ENCODE results near the gene RBFOX2. TPM values are rescaled to one million over a fixed set of nuclear protein-coding genes. Genes with fewer than 3 reads are reported as not detected.
A peak's percentile ranks its signal among the peaks of the same experiment; 100 is the strongest.

RBFOX2 gene
- total RNA-seq, 1 experiment from 2014 or later = 81.1 TPM

DNA sequence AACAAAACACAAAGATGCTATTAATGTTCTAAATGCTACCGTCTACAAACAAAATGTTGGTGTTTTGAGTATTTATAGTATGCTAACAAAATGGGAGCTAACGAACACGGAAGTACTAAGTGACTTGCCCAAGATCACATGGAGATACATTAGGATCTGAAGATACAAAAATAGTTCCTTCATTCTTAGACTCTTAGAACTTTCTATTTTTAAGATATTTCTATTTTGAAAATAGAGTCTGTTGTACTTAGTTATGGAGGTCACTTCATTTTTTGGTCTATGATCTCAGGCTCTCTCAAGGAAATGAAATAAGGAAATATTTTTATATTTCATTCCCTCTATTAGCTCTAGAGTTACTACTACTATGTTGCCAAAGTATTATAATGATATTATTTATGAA, 246.7 kb downstream of the RBFOX2 start:
- DNase-seq (ENCODE audit: low read depth, low spot score) (no peak), ATAC-seq (no peak)
- POLR2A ChIA-PET = no interaction called here
- no peak overlapping the region for H3K4me3 ChIP-seq (ENCODE audit: low read depth in 2 of 2, low read length in 2 of 2)
- H3K27me3 ChIP-seq (ENCODE audit: control insufficient read depth, insufficient read depth, low read length) = no peaks in the 10 kb centered on the region
- BruUV-seq (replicated peaks) = no TSS peak
- in situ Hi-C loops (cut with HindIII; ENCODE audit: low pct_unique_long_range_greater_than_20kb, low sequenced_read_pairs) = no loop called here
- no peaks in the 10 kb centered on the region; the same call in 1 of the 2 replicates for H3K36me3 ChIP-seq (ENCODE audit: control insufficient read depth, insufficient read depth, low read length)
- peaks cover 3% of the 10 kb centered on the region; the same call in 1 of the 2 replicates for H3K4me1 ChIP-seq (ENCODE audit: control insufficient read depth, insufficient read depth, low read length)
- H3K27ac ChIP-seq (ENCODE audit: low read length) = no peak overlapping the region
- no peaks in the 10 kb centered on the region for H3K9me3 ChIP-seq (ENCODE audit: control insufficient read depth, insufficient read depth, low read depth, low read length)
- intact Hi-C loops (cut with micrococcal nuclease; ENCODE audit: unreplicated experiment) = no loop called here
- TF ChIP-seq SIN3A (IDR thresholded peaks at IDR 0.05; ENCODE audit: borderline replicate concordance, insufficient read depth, low read depth, low read length) (no peak), POLR2AphosphoS5 (IDR thresholded peaks at IDR 0.05; ENCODE audit: low read depth, low read length) (no peak), TCF7L2 (IDR thresholded peaks at IDR 0.05; ENCODE audit: low read depth, low read length) (no peak)
- TF ChIP-seq, protein P1, sequence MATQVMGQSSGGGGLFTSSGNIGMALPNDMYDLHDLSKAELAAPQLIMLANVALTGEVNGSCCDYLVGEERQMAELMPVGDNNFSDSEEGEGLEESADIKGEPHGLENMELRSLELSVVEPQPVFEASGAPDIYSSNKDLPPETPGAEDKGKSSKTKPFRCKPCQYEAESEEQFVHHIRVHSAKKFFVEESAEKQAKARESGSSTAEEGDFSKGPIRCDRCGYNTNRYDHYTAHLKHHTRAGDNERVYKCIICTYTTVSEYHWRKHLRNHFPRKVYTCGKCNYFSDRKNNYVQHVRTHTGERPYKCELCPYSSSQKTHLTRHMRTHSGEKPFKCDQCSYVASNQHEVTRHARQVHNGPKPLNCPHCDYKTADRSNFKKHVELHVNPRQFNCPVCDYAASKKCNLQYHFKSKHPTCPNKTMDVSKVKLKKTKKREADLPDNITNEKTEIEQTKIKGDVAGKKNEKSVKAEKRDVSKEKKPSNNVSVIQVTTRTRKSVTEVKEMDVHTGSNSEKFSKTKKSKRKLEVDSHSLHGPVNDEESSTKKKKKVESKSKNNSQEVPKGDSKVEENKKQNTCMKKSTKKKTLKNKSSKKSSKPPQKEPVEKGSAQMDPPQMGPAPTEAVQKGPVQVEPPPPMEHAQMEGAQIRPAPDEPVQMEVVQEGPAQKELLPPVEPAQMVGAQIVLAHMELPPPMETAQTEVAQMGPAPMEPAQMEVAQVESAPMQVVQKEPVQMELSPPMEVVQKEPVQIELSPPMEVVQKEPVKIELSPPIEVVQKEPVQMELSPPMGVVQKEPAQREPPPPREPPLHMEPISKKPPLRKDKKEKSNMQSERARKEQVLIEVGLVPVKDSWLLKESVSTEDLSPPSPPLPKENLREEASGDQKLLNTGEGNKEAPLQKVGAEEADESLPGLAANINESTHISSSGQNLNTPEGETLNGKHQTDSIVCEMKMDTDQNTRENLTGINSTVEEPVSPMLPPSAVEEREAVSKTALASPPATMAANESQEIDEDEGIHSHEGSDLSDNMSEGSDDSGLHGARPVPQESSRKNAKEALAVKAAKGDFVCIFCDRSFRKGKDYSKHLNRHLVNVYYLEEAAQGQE (IDR thresholded peaks at IDR 0.05; ENCODE audit: insufficient read depth in 1 of 2, low read depth in 2 of 2, low read length in 1 of 2) = no peak
- TF ChIP-seq, protein P2, sequence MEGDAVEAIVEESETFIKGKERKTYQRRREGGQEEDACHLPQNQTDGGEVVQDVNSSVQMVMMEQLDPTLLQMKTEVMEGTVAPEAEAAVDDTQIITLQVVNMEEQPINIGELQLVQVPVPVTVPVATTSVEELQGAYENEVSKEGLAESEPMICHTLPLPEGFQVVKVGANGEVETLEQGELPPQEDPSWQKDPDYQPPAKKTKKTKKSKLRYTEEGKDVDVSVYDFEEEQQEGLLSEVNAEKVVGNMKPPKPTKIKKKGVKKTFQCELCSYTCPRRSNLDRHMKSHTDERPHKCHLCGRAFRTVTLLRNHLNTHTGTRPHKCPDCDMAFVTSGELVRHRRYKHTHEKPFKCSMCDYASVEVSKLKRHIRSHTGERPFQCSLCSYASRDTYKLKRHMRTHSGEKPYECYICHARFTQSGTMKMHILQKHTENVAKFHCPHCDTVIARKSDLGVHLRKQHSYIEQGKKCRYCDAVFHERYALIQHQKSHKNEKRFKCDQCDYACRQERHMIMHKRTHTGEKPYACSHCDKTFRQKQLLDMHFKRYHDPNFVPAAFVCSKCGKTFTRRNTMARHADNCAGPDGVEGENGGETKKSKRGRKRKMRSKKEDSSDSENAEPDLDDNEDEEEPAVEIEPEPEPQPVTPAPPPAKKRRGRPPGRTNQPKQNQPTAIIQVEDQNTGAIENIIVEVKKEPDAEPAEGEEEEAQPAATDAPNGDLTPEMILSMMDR (IDR thresholded peaks at IDR 0.05) = no peak
- CTCF ChIA-PET = no interaction called here

DNA sequence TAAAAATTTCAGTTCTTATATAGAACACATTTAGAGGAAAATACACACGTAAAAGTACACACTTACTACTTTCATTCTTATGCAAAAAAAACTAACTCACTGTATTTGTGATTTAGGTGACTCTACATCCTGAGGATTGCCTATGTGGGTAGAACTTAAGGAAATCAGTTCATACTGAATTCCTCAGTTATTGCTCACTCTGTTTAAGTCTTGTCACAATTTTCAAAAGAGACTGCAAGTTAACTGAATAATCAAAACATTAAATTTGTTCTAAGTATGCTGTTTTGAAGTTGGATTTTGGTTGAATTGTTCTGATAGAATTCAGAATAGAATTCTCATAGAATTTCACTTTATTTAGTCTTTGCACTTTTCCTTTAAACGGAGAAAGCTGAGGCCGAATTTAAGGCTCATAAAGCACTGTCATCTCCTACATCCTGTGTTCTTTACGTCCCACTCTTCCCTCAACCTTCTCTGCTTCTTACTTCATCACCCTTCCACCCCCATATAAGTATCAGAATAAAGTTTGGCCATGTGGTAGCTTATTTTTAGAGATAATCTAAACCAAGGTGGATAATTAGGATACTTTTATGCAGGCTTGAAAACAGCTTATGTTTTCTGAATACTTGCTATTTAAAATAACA, 251.2 kb downstream of the RBFOX2 start:
- POLR2A ChIA-PET = no interaction called here
- intact Hi-C loops (cut with micrococcal nuclease; ENCODE audit: unreplicated experiment) (no loop called here), in situ Hi-C loops (cut with HindIII; ENCODE audit: low pct_unique_long_range_greater_than_20kb, low sequenced_read_pairs) (no loop called here)
- DNase-seq (ENCODE audit: low read depth, low spot score) (peak; percentile 2), ATAC-seq (no peak)
- Histone ChIP-seq H3K27me3 (ENCODE audit: control insufficient read depth, insufficient read depth, low read length) (no peaks in the 10 kb centered on the region), H3K27ac (ENCODE audit: low read length) (no peak overlapping the region), H3K9me3 (ENCODE audit: control insufficient read depth, insufficient read depth, low read depth, low read length) (no peaks in the 10 kb centered on the region), H3K36me3 (ENCODE audit: control insufficient read depth, insufficient read depth, low read length) (no peaks in the 10 kb centered on the region; the same call in 1 of the 2 replicates), H3K4me3 (ENCODE audit: low read depth in 2 of 2, low read length in 2 of 2) (no peak overlapping the region), H3K4me1 (ENCODE audit: control insufficient read depth, insufficient read depth, low read length) (peaks cover 3% of the 10 kb centered on the region; the same call in 1 of the 2 replicates)
- BruUV-seq (replicated peaks) = no TSS peak
- CTCF ChIA-PET = no interaction called here
- TF ChIP-seq, protein P2 (IDR thresholded peaks at IDR 0.05) = no peak
- TF ChIP-seq POLR2AphosphoS5 (IDR thresholded peaks at IDR 0.05; ENCODE audit: low read depth, low read length) (no peak), TCF7L2 (IDR thresholded peaks at IDR 0.05; ENCODE audit: low read depth, low read length) (no peak), SIN3A (IDR thresholded peaks at IDR 0.05; ENCODE audit: borderline replicate concordance, insufficient read depth, low read depth, low read length) (no peak)
- TF ChIP-seq, protein P1 (IDR thresholded peaks at IDR 0.05; ENCODE audit: insufficient read depth in 1 of 2, low read depth in 2 of 2, low read length in 1 of 2) = no peak

Data from Panc1 (cell line).